NCI-H2227 (cell line): Measurements from ENCODE around the gene CD72.
"Not testable (repeated sequence)": the region's sequence is repeated elsewhere in the genome, so short reads cannot be mapped to it uniquely, and the experiment has no call there.

ENCODE experiments used
- DNase-seq: peaks from one replicate; lab custom pipeline; 2025; ENCODE audit not compliant: unreplicated experiment; lab: John Stamatoyannopoulos, UW

Gene CD72

GRCh38 chr9:35616681-35617459 lies 1.3 kb downstream of the CD72 start:
- DNase-seq = peak; percentile 27

DNA sequence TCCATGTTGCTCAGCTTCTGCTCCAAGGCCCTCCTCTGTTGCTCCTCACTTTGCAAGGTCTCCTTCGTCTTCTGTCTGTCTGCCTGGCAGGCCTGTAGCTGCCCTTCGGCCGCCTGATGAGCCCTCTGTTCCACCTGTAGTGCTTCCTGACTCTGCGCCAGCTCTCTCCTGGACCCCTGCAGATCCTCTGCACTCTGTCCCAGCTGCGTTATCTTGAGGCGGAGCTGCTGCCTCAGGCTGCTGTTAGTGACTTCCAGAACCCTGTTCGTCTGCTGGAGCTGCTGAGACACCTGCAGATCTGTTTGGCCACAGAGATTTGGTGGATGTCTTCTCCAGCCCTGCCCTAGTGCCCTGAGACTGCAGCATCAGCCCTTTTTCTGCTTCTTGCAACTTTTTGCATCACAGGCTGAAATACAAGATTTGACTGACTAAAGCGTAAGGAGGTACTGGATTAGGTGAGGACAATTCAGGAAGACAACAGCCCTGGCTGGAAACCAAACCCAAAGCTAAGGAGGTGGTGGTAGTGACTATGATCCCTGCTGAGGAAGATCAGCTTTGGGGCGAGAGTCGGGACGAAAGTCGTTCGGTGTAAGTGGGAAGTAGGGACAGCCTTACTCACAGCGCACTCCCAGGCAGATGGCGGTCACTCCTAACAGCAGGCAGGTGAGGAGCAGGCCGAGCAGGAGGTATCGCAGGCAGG lies 2.1 kb downstream of the CD72 start:
- no peak for DNase-seq

DNA sequence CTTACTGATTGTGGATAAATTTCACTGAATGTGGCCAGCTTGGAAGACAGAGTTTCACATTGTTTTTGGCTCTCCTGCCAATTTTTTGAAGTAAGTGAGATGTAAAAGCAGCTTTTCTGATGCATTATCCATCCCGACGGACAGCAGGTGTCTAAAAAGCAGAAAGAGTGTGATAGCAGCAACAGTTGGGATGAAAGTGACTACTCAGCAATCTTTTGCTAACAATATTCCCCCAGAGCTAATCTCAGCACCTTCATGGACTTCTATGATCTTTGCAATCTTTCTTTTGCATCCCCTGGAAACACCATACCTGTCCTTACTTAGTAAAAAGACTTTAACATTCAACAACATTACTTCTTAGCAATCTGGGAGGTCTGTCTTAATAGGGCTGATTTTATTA lies 5.4 kb downstream of the CD72 start:
- no peak for DNase-seq

- DNase-seq = not testable (repeated sequence)
Measured at GRCh38 chr9:35612066-35612465, 6.1 kb downstream of the CD72 start.

GRCh38 chr9:35611230-35611797 lies 6.9 kb downstream of the CD72 start:
- peak; percentile 31 for DNase-seq

GRCh38 chr9:35609820-35610163 lies 8.4 kb downstream of the CD72 start:
- DNase-seq = no peak

DNA sequence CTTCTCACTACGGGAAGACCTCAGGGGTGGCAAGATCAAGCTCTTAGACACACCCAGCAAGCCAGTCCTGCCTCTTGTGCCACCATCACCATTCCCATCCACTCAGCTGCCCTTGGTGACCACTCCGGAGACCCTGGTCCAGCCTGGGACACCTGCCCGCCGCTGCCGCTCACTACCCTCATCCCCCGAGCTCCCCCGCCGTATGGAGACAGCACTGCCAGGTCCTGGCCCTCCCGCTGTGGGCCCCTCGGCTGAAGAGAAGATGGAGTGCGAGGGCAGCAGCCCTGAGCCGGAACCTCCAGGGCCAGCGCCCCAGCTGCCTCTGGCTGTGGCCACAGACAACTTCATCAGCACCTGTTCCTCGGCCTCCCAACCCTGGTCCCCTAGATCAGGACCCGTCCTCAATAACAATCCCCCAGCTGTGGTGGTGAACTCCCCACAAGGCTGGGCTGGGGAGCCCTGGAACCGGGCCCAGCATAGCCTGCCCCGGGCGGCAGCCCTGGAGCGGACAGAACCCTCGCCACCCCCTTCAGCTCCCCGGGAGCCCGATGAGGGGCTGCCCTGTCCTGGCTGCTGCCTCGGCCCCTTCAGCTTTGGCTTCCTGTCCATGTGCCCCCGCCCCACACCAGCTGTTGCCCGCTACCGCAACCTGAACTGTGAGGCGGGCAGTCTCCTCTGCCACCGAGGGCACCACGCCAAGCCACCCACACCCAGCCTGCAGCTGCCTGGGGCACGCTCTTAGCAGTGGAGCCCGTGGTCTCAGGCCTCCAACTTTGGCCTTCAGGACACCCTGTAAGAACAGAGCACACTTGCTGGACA lies 9.0 kb downstream of the CD72 start:
- no peak for DNase-seq

GRCh38 chr9:35608221-35608620 lies 10.0 kb downstream of the CD72 start:
- no peak for DNase-seq

- no peak for DNase-seq
Measured at GRCh38 chr9:35606726-35607125, 11.5 kb downstream of the CD72 start.

DNA sequence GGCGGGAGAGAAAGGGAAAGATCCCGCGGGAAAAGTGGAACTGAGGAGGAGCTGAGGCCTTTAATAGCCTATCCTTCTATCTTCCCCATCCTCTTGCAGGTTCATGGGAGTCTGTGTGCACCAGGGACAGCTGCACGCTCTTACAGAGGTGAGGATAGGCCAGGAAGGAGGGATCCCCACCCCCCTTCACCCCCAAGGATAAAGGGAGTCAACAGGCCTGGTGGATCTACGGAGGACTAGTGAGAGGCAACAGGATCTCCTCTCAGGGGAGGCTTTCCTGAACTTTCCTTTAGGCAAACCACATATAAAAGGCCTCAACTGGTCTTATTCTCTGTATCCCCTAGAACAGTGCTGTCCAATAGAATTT lies 12.1 kb downstream of the CD72 start:
- no peak for DNase-seq

GRCh38 chr9:35605351-35606137 lies 12.7 kb downstream of the CD72 start:
- peak; percentile 59 for DNase-seq

GRCh38 chr9:35604578-35605350 lies 13.4 kb downstream of the CD72 start, which contains the start of gene TESK1:
TESK1 (plus strand) TSS chr9:35605262; CDS start chr9:35605620, 358 bp downstream.
- peak; percentile 70 for DNase-seq

- peak; percentile 99 for DNase-seq
Measured at GRCh38 chr9:35603986-35604577, 14.1 kb downstream of the CD72 start.

DNA sequence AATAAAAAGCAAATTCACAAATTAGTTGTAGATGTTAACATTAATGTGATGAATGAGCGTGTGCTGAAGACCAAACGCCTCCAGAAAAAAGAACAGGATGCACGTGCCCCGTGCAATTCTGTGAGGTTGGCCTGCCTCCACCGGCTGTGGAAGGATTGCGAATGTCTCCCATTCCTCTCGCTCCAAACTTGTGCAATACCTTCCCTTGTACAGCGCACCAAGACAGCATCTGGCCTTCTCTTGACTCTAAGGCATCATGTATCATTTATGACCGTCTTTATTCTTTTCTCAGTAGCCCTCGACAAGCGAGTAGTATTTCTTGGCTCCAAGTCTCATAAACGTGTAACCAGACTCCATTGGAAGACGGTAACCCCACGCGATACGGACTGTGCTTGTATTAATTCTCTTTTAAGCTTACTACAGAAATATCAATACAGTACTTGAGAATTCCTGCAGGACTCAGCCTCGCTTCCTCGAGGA lies 14.7 kb downstream of the CD72 start:
- DNase-seq = peak; percentile 50

GRCh38 chr9:35599763-35600604 lies 18.2 kb downstream of the CD72 start:
- no peak for DNase-seq

- no peak for DNase-seq
Measured at GRCh38 chr9:35598866-35599590, 19.2 kb downstream of the CD72 start.

DNA sequence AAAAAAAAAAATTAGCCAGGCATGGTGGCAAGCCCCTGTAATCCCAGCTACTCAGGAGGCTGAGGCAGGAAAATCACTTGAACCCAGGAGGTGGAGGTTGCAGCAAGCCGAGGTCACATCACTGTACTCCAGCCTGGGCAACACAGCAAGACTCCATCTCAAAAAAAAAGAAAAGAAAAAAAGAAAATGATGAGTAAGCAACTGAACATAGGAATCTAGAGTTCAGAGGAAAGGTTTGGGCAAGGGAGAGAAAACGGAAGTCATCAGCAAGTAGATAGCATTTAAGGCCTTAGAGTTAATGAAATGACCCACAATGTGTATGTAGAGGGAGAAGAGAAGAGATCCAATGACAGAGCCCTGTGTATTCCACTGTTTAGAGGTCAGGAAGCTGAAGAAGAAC lies 21.3 kb downstream of the CD72 start:
- not testable (repeated sequence) for DNase-seq

DNA sequence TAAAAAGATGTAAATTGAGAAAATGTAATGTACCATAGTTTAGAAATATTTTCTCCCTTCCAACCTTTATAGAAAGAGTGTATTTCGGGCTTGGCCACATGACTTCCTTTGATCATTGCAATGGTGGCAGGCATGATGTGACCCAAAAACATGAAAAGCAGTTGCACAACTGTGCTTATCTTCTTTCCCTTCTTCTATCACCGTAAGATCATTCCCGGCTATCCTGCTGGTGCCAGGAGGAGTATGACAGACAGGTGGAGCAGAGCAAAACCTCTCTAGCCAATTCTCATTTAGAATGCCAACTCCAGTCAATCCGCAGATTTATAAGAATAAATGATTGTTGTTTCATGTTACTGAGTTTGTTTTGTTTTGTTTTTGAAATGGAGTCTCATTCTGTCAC lies 23.7 kb downstream of the CD72 start:
- no peak for DNase-seq
